Ovary (tissue), 9 donors: ENCODE data around the gene ZNF789. TPM values are rescaled to one million over a fixed set of nuclear protein-coding genes. Genes with fewer than 3 reads are reported as not detected.
A peak's percentile ranks its signal among the peaks of the same experiment; 100 is the strongest.

Source experiments
- DNase-seq, 5 donors: peaks; one replicate each; pipeline ENCODE4 v3.0.0-alpha.2; 2019 to 2020
- H3K27ac ChIP-seq, 2 donors: fragments of 200-600 bp; one replicate each; pipeline versions ENCODE4 v1.5.1 to v1.8.0; 2019 to 2022
- H3K27me3 ChIP-seq: fragments of 200-600 bp; one replicate; pipeline ENCODE4 v1.8.0; 2022
- H3K36me3 ChIP-seq: fragments of 200-600 bp; sonication (generic); one replicate; pipeline ENCODE4 v1.5.1; 2019
- H3K4me1 ChIP-seq: one replicate; pipeline ENCODE4 v1.8.1; 2013; ENCODE audit warnings: mild to moderate bottlenecking, moderate library complexity; ENCODE audit not compliant: insufficient read depth
- H3K4me3 ChIP-seq: fragments of 200-600 bp; sonication (generic); one replicate; pipeline ENCODE4 v1.5.1; 2017
- H3K9me3 ChIP-seq, 2 donors: fragments of 200-600 bp in 1 of 2; sonication (generic) in 1 of 2; one replicate each; pipeline versions ENCODE4 v1.5.1 to v1.8.1; 2013 to 2019; ENCODE audit warnings: mild to moderate bottlenecking in 1 of 2, moderate library complexity in 1 of 2
- CTCF ChIP-seq, 3 donors: fragments of 450-650 bp in 2 of 3; fragments of 200-600 bp in 1 of 3; IDR thresholded peaks; one replicate each; pipeline versions ENCODE4 v1.5.1 to v1.8.0; 2016 to 2022; ENCODE audit warnings: antibody characterized with exemption in 3 of 3, mild to moderate bottlenecking in 1 of 3
- EP300 ChIP-seq: sonication (generic); formaldehyde crosslinking; IDR thresholded peaks from one replicate; pipeline ENCODE4 v1.6.1; 2017; ENCODE audit warnings: antibody characterized with exemption
- POLR2A ChIP-seq: fragments of 450-650 bp; IDR thresholded peaks from one replicate; pipeline ENCODE4 v1.6.1; 2017; ENCODE audit warnings: antibody characterized with exemption, mild to moderate bottlenecking, moderate library complexity
- WGBS, 3 donors: extraction: QIAGEN DNeasy Blood & Tissue Kit in 1 of 3; methylation state at CpG; one replicate each; pipeline versions ENCODE4 v1.1.5 to v1.1.7; 2013 to 2017; 5-methylcytosine and 5-hydroxymethylcytosine counted together
- intact Hi-C, 4 donors: fragments of 100-400 bp; cut with DNase I; formaldehyde crosslinking; loops; one replicate each; pipeline versions ENCODE4 v1.11.0 to v1.15.1; 2022 to 2023
- polyA plus RNA-seq, 2 donors: library from polyadenylated mRNA; stranded (reverse); fragments of 200-250 nt in 1 of 2; fragments of 350-450 nt in 1 of 2; fragmentation: Illumina TruSeq in 1 of 2; extraction: RNeasy Lipid Tissue Mini Kit (QIAGEN cat#74804) in 1 of 2; gene quantifications; one replicate each; pipeline ENCODE4 v1.2.3, GENCODE V29; 2013 to 2014
- total RNA-seq, 7 donors: library from RNA; depleted of rRNA in 2 of 7; stranded (reverse); fragments of >200 nt in 2 of 7; fragmentation: NEBNext Ultra II Directional in 3 of 7; extraction: Animal tissue kit (Norgen Biotek cat#: 25700) in 3 of 7; gene quantifications; one replicate each; pipeline versions ENCODE4 v1.1.0 to v1.2.4, GENCODE V29; 2016 to 2023
- donor health status: DM: no; HTN: no; CAD: no; lungs with moderate emphysema.
- donor health status: DM: no; HTN: no; CAD: no.
- donor health status: Bipolar disorder and iron deficiency.
- donor health status: DM: yes; HTN: yes; CAD: no.
- donor health status: DM: no; HTN: no; CAD: no.
- donor health status: DM: yes; HTN: yes; CAD: no.

Gene ZNF789
- total and polyA plus RNA-seq, 9 donors: 4.4 to 15.8 (median 10.1) TPM

GRCh38 chr7:99433158-99433557 lies 39.5 kb upstream of the ZNF789 start:
- TF ChIP-seq POLR2A: no peak
- TF ChIP-seq CTCF (IDR thresholded peaks at IDR 0.05): no peak
- no peak for TF ChIP-seq EP300
- H3K9me3 ChIP-seq: no peaks in the 10 kb centered on the region
- intact Hi-C loops: no loop called here
- H3K27ac ChIP-seq: no peak overlapping the region
- DNase-seq: no peak
- H3K4me3 ChIP-seq: no peak overlapping the region
- no peaks in the 10 kb centered on the region for H3K27me3 ChIP-seq
- WGBS, 3 donors: 89 to 95% (median 90%) methylated on average over 9 of the region's 9 CpGs
- H3K36me3 ChIP-seq: no peaks in the 10 kb centered on the region
- H3K4me1 ChIP-seq: no peaks in the 10 kb centered on the region

- peak in 2 of 5 donors; percentile 29 to 37 for DNase-seq
- TF ChIP-seq CTCF (IDR thresholded peaks at IDR 0.05): no peak
- TF ChIP-seq POLR2A: no peak
- no peak for TF ChIP-seq EP300
- intact Hi-C loops: no loop called here
- no peaks in the 10 kb centered on the region for H3K36me3 ChIP-seq
- no peaks in the 10 kb centered on the region for H3K9me3 ChIP-seq
- WGBS, 3 donors: 10 to 16% (median 11%) methylated on average over 20 of the region's 20 CpGs
- peak overlapping the region; percentile 56 to 68 for H3K27ac ChIP-seq
- H3K27me3 ChIP-seq: no peaks in the 10 kb centered on the region
- peaks cover 14% of the 10 kb centered on the region for H3K4me1 ChIP-seq
- H3K4me3 ChIP-seq: peak overlapping the region; percentile 94
These were observed 34.6 kb upstream of the ZNF789 start for GRCh38 chr7:99437946-99438572.

GRCh38 chr7:99438573-99439480 lies 33.9 kb upstream of the ZNF789 start, which contains the start of the genes CPSF4 and PTCD1:
Gene CPSF4, plus strand, starts transcription at chr7:99438943. Its CDS starts 140 bp downstream, at chr7:99439083.
Gene PTCD1, minus strand, starts transcription at chr7:99438798. Its CDS starts 3,556 bp downstream, at chr7:99435242.
- WGBS, 3 donors: 0 to 1% (median 0%) methylated on average over 53 to 89 of the region's 89 CpGs
- Histone ChIP-seq H3K4me1 (peaks cover 14% of the 10 kb centered on the region), H3K36me3 (no peaks in the 10 kb centered on the region), H3K9me3 (no peaks in the 10 kb centered on the region), H3K27me3 (no peaks in the 10 kb centered on the region), H3K27ac (peak within 1 kb of the TSS; percentile 56 to 68), H3K4me3 (peak within 1 kb of the TSS; percentile 94)
- TF ChIP-seq CTCF (IDR thresholded peaks at IDR 0.05) (no peak), POLR2A (peak; percentile 32)
- DNase-seq: peak; percentile 94 to 97 (median 96)
- intact Hi-C loops: no loop called here

GRCh38 chr7:99440195-99440594 lies 32.5 kb upstream of the ZNF789 start:
- no peaks in the 10 kb centered on the region for H3K27me3 ChIP-seq
- H3K9me3 ChIP-seq: no peaks in the 10 kb centered on the region
- no peak for TF ChIP-seq EP300
- TF ChIP-seq CTCF (IDR thresholded peaks at IDR 0.05): no peak
- no peak for TF ChIP-seq POLR2A
- no peak overlapping the region for H3K4me3 ChIP-seq
- intact Hi-C loops: no loop called here
- no peak overlapping the region for H3K27ac ChIP-seq
- H3K36me3 ChIP-seq: no peaks in the 10 kb centered on the region
- peaks cover 14% of the 10 kb centered on the region for H3K4me1 ChIP-seq
- no peak for DNase-seq
- 62 to 72% (median 62%) methylated on average over 9 of the region's 9 CpGs for WGBS, 3 donors
